ENCODE data around the gene CORIN. TPM values are rescaled to one million over a fixed set of nuclear protein-coding genes. Genes with fewer than 3 reads are reported as not detected.
"Not testable (repeated sequence)": the region's sequence is repeated elsewhere in the genome, so short reads cannot be mapped to it uniquely, and the experiment has no call there.

The CORIN gene
- total RNA-seq, 1 experiment from 2014 or later: 0.05 TPM

GRCh38 chr4:47566969-47567368 is 270.9 kb downstream of the CORIN start:
- no peak for DNase-seq (ENCODE audit: low read depth)

GRCh38 chr4:47566566-47566965 is 271.3 kb downstream of the CORIN start:
- DNase-seq (ENCODE audit: low read depth): no peak

- peak; percentile 59 for DNase-seq (ENCODE audit: low read depth)
These were observed 275.6 kb downstream of the CORIN start for GRCh38 chr4:47562297-47562696.

GRCh38 chr4:47561331-47561730 is 276.5 kb downstream of the CORIN start:
- no peak for DNase-seq (ENCODE audit: low read depth)

GRCh38 chr4:47560682-47561081 is 277.2 kb downstream of the CORIN start:
- peak; percentile 50 for DNase-seq (ENCODE audit: low read depth)

- no peak for DNase-seq (ENCODE audit: low read depth)
These were observed 280.6 kb downstream of the CORIN start for GRCh38 chr4:47557255-47557654.

GRCh38 chr4:47555920-47556319 is 281.9 kb downstream of the CORIN start:
- DNase-seq (ENCODE audit: low read depth): not testable (repeated sequence)

GRCh38 chr4:47553329-47554125 is 284.3 kb downstream of the CORIN start:
- no peak for DNase-seq (ENCODE audit: low read depth)

- peak; percentile 73 for DNase-seq (ENCODE audit: low read depth)
These were observed 286.2 kb downstream of the CORIN start for GRCh38 chr4:47551682-47552081.

GRCh38 chr4:47550899-47551548 is 286.8 kb downstream of the CORIN start:
- DNase-seq (ENCODE audit: low read depth): no peak

- not testable (repeated sequence) for DNase-seq (ENCODE audit: low read depth)
These were observed 287.5 kb downstream of the CORIN start for GRCh38 chr4:47550357-47550756.

Other genes with a start within 250 kb of the CORIN start
- gene NFXL1, start 76.5 kb upstream of the CORIN start, total RNA-seq (2014; rRNA removed; shearing (Covaris generic)): 4.9 and 5.5 TPM in 2 replicates
- 0.32 TPM in 1 of 2 replicates, not detected in the other for gene CNGA1, start 178.6 kb upstream of the CORIN start, total RNA-seq (2014; rRNA removed; shearing (Covaris generic))
- gene NIPAL1, start 178.7 kb upstream of the CORIN start, total RNA-seq (2014; rRNA removed; shearing (Covaris generic)): 3.3 and 4.6 TPM in 2 replicates